ENCODE data around the gene NECAB3. TPM values are rescaled to one million over a fixed set of nuclear protein-coding genes. Genes with fewer than 3 reads are reported as not detected.

Gene NECAB3
- total and polyA plus RNA-seq, 2 of the 13 experiments (the other 11 are each of a cell fraction or from before 2014, with no cell fraction given): 61.5 to 65.5 TPM

DNA sequence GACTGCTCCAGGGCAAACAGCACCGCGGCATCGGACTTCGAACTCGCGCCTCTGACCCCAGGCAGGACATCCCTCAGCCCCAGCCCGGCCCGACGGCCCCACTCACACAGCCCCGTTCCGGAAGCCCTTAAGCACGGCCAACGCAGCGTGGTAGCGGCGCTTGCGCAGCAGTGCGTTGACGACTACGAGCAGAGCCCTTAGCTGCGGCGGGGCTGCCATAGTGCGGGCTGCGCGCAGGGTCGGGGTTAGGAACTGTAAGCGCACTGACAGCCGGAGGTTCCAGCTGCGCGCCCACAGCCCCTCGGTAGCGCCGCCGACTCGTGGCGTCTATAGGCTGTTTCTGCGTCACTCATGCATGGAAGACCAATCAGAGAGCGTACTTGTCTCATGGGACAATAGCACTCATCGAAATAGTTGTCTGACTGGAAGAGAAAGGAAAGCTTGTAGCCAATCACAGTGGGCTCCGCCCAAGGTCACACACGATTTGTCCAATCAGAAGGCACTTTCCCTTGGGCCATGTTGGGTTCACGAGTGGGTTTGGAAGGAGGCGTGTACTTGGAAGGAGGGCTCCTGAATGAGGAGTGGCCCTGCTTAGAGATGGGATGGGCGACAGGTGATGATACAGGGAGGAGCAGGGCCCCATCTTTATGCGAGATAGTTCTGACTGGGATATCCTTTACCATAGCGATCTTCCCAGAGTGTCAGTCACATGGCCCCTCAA, 45.9 kb upstream of the NECAB3 start, which contains the start of gene PXMP4 (continued):
- TF ChIP-seq TGIF2 (CRISPR knock-in tag; IDR thresholded peaks at IDR 0.05): no peak
- peak; percentile 77 for TF ChIP-seq ZBTB33 (CRISPR knock-in tag; IDR thresholded peaks at IDR 0.05)
- no peak for TF ChIP-seq SPEN (CRISPR knock-in tag; IDR thresholded peaks at IDR 0.05; ENCODE audit: low read depth)
- TF ChIP-seq SRSF1 (optimal IDR thresholded peaks at IDR 0.05; ENCODE audit: low read depth, low read length): peak; percentile 48
- no peak for TF ChIP-seq RBM22 (optimal IDR thresholded peaks at IDR 0.05; ENCODE audit: low read length)
- TF ChIP-seq SALL1 (CRISPR knock-in tag; IDR thresholded peaks at IDR 0.05): peak; percentile 49; the same call in 1 of the 2 replicates
- TF ChIP-seq NR2F6 (IDR thresholded peaks at IDR 0.05): no peak
- TF ChIP-seq NR2F6 (CRISPR knock-in tag; IDR thresholded peaks at IDR 0.05): no peak; the same call in 1 of the 2 replicates
- no peak for TF ChIP-seq ATF6 (CRISPR knock-in tag; conservative IDR thresholded peaks at IDR 0.05)
- TF ChIP-seq NCOA2 (CRISPR knock-in tag; IDR thresholded peaks at IDR 0.05): no peak
- TF ChIP-seq, protein P1, sequence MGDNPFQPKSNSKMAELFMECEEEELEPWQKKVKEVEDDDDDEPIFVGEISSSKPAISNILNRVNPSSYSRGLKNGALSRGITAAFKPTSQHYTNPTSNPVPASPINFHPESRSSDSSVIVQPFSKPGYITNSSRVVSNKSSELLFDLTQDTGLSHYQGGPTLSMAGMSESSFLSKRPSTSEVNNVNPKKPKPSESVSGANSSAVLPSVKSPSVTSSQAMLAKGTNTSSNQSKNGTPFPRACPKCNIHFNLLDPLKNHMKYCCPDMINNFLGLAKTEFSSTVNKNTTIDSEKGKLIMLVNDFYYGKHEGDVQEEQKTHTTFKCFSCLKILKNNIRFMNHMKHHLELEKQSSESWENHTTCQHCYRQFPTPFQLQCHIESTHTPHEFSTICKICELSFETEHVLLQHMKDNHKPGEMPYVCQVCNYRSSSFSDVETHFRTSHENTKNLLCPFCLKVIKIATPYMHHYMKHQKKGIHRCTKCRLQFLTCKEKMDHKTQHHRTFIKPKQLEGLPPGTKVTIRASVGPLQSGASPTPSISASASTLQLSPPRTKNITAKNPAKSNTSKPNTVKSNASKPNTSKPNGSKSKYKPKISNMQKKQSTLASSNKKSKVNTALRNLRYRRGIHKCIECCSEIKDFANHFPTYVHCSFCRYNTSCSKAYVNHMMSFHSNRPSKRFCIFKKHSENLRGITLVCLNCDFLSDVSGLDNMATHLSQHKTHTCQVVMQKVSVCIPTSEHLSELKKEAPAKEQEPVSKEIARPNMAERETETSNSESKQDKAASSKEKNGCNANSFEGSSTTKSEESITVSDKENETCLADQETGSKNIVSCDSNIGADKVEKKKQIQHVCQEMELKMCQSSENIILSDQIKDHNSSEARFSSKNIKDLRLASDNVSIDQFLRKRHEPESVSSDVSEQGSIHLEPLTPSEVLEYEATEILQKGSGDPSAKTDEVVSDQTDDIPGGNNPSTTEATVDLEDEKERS (CRISPR knock-in tag; IDR thresholded peaks at IDR 0.05): no peak
- TF ChIP-seq MTF2 (CRISPR knock-in tag; IDR thresholded peaks at IDR 0.05; ENCODE audit: borderline replicate concordance): peak; percentile 72; the same call in 1 of the 2 replicates
- peak; percentile 81 for TF ChIP-seq PRPF4 (IDR thresholded peaks at IDR 0.05; ENCODE audit: low read depth, low read length, poor library complexity, severe bottlenecking)
- TF ChIP-seq CSRNP2 (CRISPR knock-in tag; conservative IDR thresholded peaks at IDR 0.05; ENCODE audit: low read depth): no peak
- 0 out of 2 replicates have a peak, but pooled peaks have one; percentile 22 for TF ChIP-seq ZNF414 (CRISPR knock-in tag; IDR thresholded peaks at IDR 0.05)
- no peak for TF ChIP-seq SP1 (IDR thresholded peaks at IDR 0.05)
- no peak for TF ChIP-seq SP1 (CRISPR knock-in tag; IDR thresholded peaks at IDR 0.05)
- TF ChIP-seq ZNF317 (CRISPR knock-in tag; IDR thresholded peaks at IDR 0.05): no peak
- no peak for TF ChIP-seq AHR (CRISPR knock-in tag; IDR thresholded peaks at IDR 0.05)
- no peak for TF ChIP-seq DNMT3B (CRISPR knock-in tag; conservative IDR thresholded peaks at IDR 0.05)
- no peak for TF ChIP-seq ZNF83 (CRISPR knock-in tag; IDR thresholded peaks at IDR 0.05; ENCODE audit: borderline replicate concordance)
